Adrenal gland (tissue), 12 donors: ENCODE results near the gene SBF2. TPM values are rescaled to one million over a fixed set of nuclear protein-coding genes. Genes with fewer than 3 reads are reported as not detected.

Source experiments
- DNase-seq, 7 donors: peaks; one replicate each; pipeline ENCODE4 v3.0.0-alpha.2; 2019 to 2020
- H3K27ac ChIP-seq, 5 donors: fragments of 200-600 bp; sonication (generic) in 4 of 5; 1 replicate in 3 of 5; 2 replicates in 2 of 5; pipeline versions ENCODE4 v1.5.1 to v1.8.0; 2016 to 2020; ENCODE audit warnings: mild to moderate bottlenecking in 1 of 5
- H3K27me3 ChIP-seq: fragments of 200-600 bp; 2 replicates; pipeline ENCODE4 v1.8.0; 2021
- H3K36me3 ChIP-seq, 2 donors: fragments of 200-600 bp; replicated peaks in 1 of 2; 1 replicate in 1 of 2; 2 replicates in 1 of 2; pipeline versions ENCODE4 v1.5.1 to v1.8.0; 2018 to 2022
- H3K4me1 ChIP-seq, 2 donors: fragments of 200-600 bp; replicated peaks in 1 of 2; 1 replicate in 1 of 2; 2 replicates in 1 of 2; pipeline versions ENCODE4 v1.5.1 to v1.8.0; 2018 to 2021
- H3K4me3 ChIP-seq, 4 donors: fragments of 200-600 bp; sonication (generic) in 3 of 4; one replicate each; pipeline ENCODE4 v1.5.1; 2016 to 2018
- H3K9me3 ChIP-seq, 3 donors: fragments of 200-600 bp; sonication (generic) in 1 of 3; replicated peaks in 1 of 3; 1 replicate in 2 of 3; 2 replicates in 1 of 3; pipeline versions ENCODE4 v1.5.1 to v1.8.0; 2016 to 2021
- POLR2A ChIP-seq, 2 donors: fragments of 450-650 bp; IDR thresholded peaks; one replicate each; pipeline ENCODE4 v1.6.1; 2017; ENCODE audit warnings: antibody characterized with exemption in 2 of 2, mild to moderate bottlenecking in 2 of 2, moderate library complexity in 1 of 2
- WGBS, 4 donors: extraction: QIAGEN DNeasy Blood & Tissue Kit in 2 of 4; methylation state at CpG; one replicate each; pipeline versions ENCODE4 v1.1.5 to v1.1.7; 2013 to 2017; 5-methylcytosine and 5-hydroxymethylcytosine counted together
- intact Hi-C, 2 donors: fragments of 100-400 bp; cut with DNase I; formaldehyde crosslinking; loops; one replicate each; pipeline versions ENCODE4 v1.14.1 to v1.15.0; 2022 to 2023
- polyA plus RNA-seq, 3 donors: library from polyadenylated mRNA; stranded (reverse); fragments of 200-250 nt in 2 of 3; fragments of 350-450 nt in 1 of 3; fragmentation: Illumina TruSeq in 1 of 3; extraction: RNeasy Lipid Tissue Mini Kit (QIAGEN cat#74804) in 1 of 3; gene quantifications; one replicate each; pipeline ENCODE4 v1.2.3, GENCODE V29; 2013 to 2014
- total RNA-seq, 9 donors: library from RNA; depleted of rRNA in 4 of 9; stranded (reverse); fragments of >200 nt in 4 of 9; fragments of 120-200 nt in 1 of 9; fragmentation: NEBNext Ultra II Directional in 1 of 9; extraction: Animal tissue kit (Norgen Biotek cat#: 25700) in 1 of 9; gene quantifications; one replicate each; pipeline versions ENCODE4 v1.1.0 to v1.2.4, GENCODE V29; 2013 to 2023
- TF ChIP-seq, protein P1 (sequence below), 6 experiments: fragments of 450-650 bp in 4 of 6; fragments of 200-600 bp in 2 of 6; sonication (generic) in 1 of 6; IDR thresholded peaks; 1 replicate in 5 of 6; 2 replicates in 1 of 6; pipeline versions ENCODE4 v1.5.1 to v1.8.0; 2016 to 2021; ENCODE audit warnings: antibody characterized with exemption in 6 of 6, mild to moderate bottlenecking in 2 of 6, moderate library complexity in 1 of 6
- donor health status: healthy with polysubstance abuse.
- donor health status: Bipolar disorder and iron deficiency.
- donor health status: DM: yes; HTN: yes; CAD: no.
- donor health status: DM: no; HTN: no; CAD: no.
- donor health status: DM: no; HTN: no; CAD: no.
- donor health status: DM: yes; HTN: yes; CAD: no.

The SBF2 gene
- total and polyA plus RNA-seq, 12 donors: 12.5 to 66.7 (median 38.0) TPM

DNA sequence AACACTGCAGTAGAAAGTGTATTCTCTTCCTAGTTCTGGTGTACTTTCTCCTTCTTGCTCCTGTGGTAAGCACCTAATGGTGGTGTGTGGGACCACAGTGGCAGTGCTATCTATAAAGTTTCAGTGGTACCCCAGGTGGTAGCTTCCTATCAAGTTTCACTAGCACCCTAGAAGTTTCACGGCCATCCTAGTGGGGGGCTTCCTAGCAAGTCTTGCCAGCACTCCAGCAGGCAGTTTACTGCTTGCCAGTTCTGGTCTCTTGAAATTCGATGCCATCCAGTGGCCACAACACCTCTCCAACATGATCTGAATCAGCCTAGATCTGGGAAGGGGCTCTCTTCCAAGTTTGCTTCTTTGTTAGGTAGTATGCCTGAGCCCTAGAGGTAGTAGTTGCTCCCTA lies 400.5 kb downstream of the SBF2 start:
- no peaks in the 10 kb centered on the region for H3K4me1 ChIP-seq
- no peak for TF ChIP-seq POLR2A (IDR thresholded peaks at IDR 0.05)
- TF ChIP-seq, protein P1, sequence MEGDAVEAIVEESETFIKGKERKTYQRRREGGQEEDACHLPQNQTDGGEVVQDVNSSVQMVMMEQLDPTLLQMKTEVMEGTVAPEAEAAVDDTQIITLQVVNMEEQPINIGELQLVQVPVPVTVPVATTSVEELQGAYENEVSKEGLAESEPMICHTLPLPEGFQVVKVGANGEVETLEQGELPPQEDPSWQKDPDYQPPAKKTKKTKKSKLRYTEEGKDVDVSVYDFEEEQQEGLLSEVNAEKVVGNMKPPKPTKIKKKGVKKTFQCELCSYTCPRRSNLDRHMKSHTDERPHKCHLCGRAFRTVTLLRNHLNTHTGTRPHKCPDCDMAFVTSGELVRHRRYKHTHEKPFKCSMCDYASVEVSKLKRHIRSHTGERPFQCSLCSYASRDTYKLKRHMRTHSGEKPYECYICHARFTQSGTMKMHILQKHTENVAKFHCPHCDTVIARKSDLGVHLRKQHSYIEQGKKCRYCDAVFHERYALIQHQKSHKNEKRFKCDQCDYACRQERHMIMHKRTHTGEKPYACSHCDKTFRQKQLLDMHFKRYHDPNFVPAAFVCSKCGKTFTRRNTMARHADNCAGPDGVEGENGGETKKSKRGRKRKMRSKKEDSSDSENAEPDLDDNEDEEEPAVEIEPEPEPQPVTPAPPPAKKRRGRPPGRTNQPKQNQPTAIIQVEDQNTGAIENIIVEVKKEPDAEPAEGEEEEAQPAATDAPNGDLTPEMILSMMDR (IDR thresholded peaks at IDR 0.05): no peak
- no peaks in the 10 kb centered on the region for H3K27me3 ChIP-seq
- no peak overlapping the region for H3K27ac ChIP-seq
- no peaks in the 10 kb centered on the region for H3K9me3 ChIP-seq
- H3K4me3 ChIP-seq: no peak overlapping the region
- H3K36me3 ChIP-seq: no peaks in the 10 kb centered on the region
- intact Hi-C loops: no loop called here
- no peak for DNase-seq
- 70 to 95% (median 89%) methylated on average over 2 of the region's 2 CpGs for WGBS, 4 donors

DNA sequence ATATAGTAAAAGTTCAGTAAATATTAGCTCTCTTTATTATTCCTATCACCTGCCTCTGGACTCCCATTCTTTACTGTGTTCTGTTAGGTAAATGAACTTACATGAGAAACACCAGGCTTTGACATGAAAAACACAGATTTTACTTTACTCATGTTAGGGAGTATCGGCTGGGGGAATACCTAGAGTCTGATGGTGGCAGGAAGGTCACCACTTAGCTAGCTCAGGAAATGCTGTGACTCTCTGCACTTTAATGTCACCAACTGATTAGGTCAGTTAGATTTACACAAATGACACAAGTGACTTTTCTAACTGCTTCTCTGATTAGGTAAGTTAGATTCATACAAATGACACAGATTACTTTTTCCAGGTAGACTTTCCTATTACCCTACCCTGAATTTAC lies 405.1 kb downstream of the SBF2 start:
- H3K4me1 ChIP-seq: no peaks in the 10 kb centered on the region
- TF ChIP-seq POLR2A (IDR thresholded peaks at IDR 0.05): no peak
- TF ChIP-seq, protein P1 (IDR thresholded peaks at IDR 0.05): no peak
- 86 to 94% (median 89%) methylated on average over 1 of the region's 1 CpG for WGBS, 4 donors
- no peak overlapping the region for H3K27ac ChIP-seq
- intact Hi-C loops: no loop called here
- no peak for DNase-seq
- no peaks in the 10 kb centered on the region for H3K27me3 ChIP-seq
- no peaks in the 10 kb centered on the region for H3K36me3 ChIP-seq
- no peak overlapping the region for H3K4me3 ChIP-seq
- H3K9me3 ChIP-seq: no peaks in the 10 kb centered on the region

DNA sequence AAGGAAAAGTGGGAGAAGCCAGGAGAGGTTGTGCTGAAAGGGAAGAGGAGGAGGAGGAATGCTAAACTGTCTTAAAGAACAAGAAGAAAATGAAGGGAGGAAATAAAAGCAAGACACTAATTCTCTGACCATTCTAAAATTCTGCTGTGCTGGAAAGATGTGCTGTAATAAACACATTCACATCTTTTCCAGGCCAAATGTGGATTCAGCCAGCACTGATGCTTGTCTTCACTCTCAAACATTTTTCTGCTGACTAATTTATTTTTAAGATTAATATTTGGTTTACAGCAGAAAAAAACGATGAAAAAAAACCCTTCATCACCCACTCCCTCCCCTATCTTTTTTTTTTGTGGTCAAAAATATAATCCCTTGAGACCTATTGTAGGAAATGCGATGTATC lies 406.5 kb downstream of the SBF2 start:
- no peaks in the 10 kb centered on the region for H3K36me3 ChIP-seq
- H3K9me3 ChIP-seq: no peaks in the 10 kb centered on the region
- H3K27ac ChIP-seq: no peak overlapping the region
- TF ChIP-seq POLR2A (IDR thresholded peaks at IDR 0.05): no peak
- TF ChIP-seq, protein P1 (IDR thresholded peaks at IDR 0.05): no peak
- DNase-seq: no peak
- WGBS, 4 donors: 66 to 75% (median 70%) methylated on average over 2 of the region's 2 CpGs
- intact Hi-C loops: no loop called here
- H3K4me1 ChIP-seq: no peaks in the 10 kb centered on the region
- no peaks in the 10 kb centered on the region for H3K27me3 ChIP-seq
- no peak overlapping the region for H3K4me3 ChIP-seq

DNA sequence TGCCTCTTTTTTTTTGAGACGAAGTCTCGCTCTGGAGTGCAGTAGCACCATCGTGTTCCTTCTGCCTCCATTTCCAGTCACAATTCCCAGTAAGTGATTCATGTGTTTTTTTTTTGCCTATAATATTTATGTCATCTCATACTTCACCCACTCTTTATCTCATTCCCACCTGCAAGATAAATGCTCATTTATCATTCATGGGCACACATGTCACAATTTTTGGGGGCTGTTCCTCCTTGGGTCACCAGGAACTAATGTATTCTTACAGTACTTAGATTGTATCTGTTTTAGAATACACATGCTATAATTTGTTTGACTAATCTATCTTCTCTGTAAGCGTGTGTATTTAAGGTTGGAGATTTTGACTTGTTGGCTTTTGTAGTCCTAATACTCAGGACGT lies 407.4 kb downstream of the SBF2 start:
- H3K4me1 ChIP-seq: no peaks in the 10 kb centered on the region
- no peak overlapping the region for H3K27ac ChIP-seq
- H3K36me3 ChIP-seq: no peaks in the 10 kb centered on the region
- H3K27me3 ChIP-seq: no peaks in the 10 kb centered on the region
- H3K4me3 ChIP-seq: no peak overlapping the region
- H3K9me3 ChIP-seq: no peaks in the 10 kb centered on the region
- no peak for DNase-seq
- intact Hi-C loops: no loop called here
- WGBS, 4 donors: 93 to 98% (median 96%) methylated on average over 5 of the region's 5 CpGs
- TF ChIP-seq, protein P1 (IDR thresholded peaks at IDR 0.05): no peak
- TF ChIP-seq POLR2A (IDR thresholded peaks at IDR 0.05): no peak
